Activated CD4-positive, alpha-beta T cell treated with anti-CD3 and anti-CD28 coated beads, Interleukin-2, Interleukin-4, amounts not matched to agents 100 ng/mL and 50 ng/mL, durations not matched to agents 16 hours and 8 hours (primary cell): ENCODE measurements around the gene TACR1.

Experiments
- DNase-seq: peaks from one replicate; pipeline ENCODE4 v3.0.0-alpha.2; 2020; ENCODE audit warnings: low spot score

The TACR1 gene

DNA sequence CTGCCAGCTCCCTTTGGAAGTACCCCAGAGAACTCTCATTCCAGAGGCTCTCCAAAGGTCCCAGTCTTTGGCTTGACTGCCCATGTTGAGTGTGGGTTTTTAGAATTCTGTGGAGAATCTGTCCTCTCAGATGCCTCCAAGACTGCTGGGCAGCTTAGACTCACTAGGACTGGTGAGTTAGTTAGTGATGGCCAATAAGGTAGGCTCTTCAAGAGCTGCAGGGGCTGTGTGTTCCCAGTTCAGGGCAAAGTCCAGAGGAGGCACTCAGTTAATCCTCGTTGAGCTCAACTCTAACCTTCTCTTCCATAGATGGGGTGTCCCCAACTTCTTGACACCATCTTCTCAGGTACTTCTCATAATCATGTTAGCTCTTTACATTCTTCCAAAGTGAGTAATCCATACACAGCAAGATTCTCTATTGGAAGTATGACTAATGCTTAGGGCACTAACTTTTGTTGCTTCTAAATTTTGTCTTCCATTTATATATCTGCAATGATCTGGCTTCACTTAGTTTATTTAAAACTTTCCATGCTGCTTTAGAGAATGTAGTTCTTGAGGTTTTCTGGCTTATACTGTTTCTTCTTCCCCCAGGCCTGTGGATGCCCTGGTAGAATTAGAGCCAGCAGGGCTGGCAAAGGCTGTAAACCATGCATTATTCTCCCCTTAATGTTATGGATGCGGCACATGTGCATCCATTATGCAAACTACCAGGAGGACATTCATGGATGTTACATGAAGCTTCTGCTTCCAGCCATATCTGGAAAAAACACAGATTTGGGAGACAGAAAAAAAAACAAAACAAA lies 151.9 kb downstream of the TACR1 start:
- no peak for DNase-seq

DNA sequence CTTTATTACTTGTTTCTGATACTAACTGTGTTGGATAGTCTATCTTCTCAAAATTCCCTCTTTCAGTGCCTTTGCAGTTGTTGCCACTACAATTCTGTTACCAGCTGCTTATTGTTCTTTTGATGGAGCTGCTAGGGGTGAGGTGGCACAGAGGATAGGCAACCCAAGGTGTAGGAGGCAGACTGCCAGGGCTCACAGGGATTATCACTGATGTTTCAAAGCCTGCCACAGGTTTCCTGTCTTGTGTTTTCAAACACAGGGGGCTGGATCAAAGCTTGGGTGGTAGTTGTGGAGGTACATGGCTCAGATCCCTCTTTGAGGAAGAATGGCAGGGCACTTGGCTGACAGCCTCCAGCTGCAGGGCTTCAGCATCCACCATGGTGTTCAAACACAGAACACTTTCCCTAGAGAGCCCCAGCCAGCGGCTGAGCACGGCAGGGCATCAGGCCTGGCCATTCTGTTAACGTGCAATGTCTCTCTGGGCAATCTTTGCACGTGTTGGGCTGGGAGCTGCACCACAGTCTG lies 153.7 kb downstream of the TACR1 start:
- no peak for DNase-seq

DNA sequence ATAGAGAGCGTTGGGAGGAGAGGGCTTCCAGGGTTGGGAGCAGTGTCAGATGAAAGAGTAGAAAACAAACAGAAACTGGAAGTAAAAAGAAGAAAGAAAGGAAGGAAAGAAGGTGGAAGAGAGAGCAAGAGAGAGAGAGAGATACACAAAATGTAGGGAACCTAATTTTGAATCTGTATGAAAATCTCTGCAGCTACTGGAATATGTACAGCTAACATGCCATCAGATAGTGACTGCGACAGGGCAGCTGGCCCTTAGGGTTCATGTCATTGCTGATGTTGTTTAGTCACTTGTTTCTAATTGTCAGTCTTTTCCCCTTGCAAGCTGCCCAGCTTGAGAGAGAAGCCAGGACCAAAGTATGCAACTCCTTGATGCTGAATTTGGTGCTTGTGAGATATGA lies 155.0 kb downstream of the TACR1 start:
- no peak for DNase-seq

GRCh38 chr2:75042823-75043222 lies 156.5 kb downstream of the TACR1 start:
- DNase-seq, result no peak

DNA sequence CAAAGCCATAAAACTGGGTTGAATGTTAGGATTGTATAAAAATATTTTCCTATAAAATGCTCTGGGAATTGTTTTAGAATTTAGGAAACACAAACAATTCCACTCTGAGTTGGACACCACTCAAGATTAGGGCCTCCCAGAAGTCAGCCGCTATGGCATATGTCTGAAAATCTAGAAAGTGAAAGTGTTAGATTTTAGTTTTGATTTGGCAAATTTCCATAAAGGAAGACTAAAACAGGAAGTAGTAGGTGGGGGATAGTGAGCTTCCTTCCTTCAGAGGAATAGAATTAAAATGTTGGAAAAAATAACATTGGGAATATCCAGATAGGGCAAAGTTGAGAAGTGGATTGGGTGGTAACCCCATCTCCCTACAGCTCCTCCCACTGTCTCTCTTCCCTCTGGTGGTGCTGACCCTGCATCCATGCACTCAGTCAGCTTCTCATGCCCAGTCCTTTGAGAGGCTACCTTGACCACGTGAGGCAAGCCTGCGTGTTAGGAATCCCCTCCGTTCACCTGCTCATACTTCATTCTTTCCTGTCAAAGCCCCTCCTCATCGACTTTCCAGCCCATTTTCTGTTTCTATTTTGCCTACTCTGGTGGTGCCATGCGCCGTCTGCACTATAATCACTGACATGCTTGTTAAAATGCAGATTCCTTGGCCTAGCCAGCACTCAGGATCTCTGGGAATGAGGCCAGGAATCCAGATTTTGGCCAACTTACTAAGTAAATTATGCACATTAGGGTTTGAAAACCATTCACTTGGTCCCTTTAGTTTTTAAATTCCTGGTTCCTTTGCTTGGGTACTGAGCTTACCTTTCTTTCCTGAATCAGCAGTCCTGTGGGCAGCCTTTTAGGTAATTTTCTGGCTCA lies 157.4 kb downstream of the TACR1 start:
- no peak for DNase-seq

GRCh38 chr2:75041226-75041625 lies 158.1 kb downstream of the TACR1 start:
- DNase-seq, result no peak

GRCh38 chr2:75035444-75036353 lies 163.6 kb downstream of the TACR1 start:
- no peak for DNase-seq

DNA sequence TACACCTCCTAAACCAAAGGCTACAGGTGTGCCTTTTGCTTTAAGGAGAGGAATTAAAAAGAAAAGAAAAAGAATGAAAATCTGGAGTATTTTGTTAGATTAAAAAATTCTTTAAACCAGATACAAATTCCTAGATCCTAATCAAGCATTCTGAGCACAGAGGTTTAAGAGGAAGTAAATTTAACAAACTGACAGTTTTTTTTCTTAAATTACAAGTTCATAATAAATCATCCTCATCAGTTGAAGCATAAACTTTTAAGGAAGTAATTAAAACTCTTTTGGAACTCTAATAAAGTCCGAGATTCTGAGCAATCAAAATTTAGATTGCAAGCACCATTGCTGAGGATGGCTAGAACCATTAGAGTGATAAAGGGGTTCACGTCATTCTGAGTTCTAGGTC lies 165.8 kb downstream of the TACR1 start:
- no peak for DNase-seq

DNA sequence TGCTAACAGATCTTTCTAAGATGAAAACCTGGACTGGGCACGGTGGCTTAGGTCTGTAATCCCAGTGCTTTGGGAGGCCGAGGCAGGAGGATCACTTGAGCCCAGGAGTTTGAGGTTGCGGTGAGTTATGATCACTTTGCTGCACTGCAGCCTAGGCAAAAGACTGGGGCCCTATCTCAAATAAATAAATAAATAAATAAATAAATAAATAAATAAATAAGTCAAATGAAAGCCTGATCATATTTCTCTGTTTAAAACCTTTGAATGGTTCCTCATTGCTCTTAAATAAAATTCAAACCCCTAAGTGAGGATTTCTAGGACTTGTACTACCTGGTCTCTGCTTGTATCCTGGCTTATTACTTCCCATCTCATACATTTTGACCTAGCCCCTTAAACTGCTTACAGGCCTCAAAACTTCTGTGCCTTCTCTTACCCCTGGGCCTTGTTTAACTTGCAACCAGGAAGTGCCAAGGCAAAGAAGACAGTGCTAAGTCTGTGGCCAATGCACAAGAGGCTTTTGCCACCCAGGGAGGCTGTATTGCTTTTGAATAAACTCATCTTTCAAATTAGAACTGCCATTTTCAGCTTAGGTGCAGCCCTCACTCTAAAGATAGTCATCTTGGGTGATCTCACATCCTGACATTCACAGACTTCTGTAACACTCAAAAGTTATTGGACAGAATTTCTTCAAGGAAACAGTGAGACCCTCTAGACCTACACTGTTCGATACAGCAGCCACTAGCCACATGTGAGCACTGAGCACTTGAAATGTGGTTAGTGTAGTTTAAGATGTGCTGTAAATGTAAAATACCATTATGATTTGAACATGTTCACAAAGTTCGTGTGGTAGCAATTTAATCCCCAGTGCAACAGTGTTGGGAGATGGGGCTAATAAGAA lies 167.2 kb downstream of the TACR1 start:
- no peak for DNase-seq

- DNase-seq, result no peak
These were observed 168.1 kb downstream of the TACR1 start for GRCh38 chr2:75031171-75031570.

- DNase-seq, result peak; percentile 3
These were observed 168.9 kb downstream of the TACR1 start for GRCh38 chr2:75030218-75031009.

GRCh38 chr2:75027886-75028285 lies 171.4 kb downstream of the TACR1 start:
- no peak for DNase-seq

DNA sequence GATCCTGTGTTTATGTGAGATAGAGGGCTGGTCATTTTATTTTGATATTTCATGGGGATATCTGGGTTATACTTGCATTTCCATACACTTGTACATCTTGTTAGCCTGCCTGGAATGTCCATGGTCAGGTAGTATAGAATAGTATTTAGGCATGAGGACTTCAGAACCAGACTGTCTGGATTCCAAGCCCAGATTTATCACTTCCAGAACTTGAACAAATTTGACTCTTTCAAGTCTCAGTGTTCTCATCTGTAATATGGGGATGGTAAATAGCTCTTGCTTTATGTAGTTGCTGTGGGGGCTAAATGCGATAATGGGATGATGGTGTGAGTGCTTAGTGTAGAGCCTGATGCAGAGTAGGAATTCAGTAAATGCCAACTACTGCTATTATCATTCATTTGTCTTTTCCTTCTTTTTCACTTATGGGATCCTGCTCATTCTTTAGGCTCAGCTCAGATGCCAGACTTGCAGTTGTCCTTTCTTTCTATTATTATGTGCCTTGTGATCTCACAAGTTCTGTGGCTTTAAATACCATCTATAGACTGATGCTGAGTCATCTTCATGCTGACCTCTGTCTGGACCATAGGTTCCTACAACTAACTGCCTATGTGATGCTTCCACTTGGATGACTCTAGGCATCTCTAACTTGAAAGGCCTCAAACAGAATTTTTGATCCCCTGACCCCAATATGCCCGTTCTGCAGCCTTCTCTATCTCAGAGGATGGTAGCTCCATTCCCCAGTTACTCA lies 173.5 kb downstream of the TACR1 start:
- no peak for DNase-seq

DNA sequence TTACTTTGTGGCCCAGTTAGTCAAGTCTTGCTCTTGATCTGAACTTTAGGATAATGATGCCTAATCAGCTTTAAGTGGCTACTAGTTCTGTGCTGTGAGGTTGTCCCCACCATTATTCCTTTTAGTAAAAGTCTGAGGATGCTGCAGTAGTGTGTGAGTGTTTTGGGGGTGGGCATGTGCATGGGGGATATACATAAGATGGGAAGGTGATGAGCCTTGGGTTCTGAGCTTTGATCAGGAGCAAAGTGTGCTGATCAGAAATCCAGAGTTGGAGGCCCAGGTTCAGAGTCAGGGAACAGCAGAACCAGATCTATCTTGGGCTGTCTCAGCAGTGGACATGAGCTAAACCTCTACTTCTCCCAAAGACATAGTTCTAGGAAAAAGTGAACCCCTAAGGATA lies 174.1 kb downstream of the TACR1 start:
- DNase-seq, result no peak

DNA sequence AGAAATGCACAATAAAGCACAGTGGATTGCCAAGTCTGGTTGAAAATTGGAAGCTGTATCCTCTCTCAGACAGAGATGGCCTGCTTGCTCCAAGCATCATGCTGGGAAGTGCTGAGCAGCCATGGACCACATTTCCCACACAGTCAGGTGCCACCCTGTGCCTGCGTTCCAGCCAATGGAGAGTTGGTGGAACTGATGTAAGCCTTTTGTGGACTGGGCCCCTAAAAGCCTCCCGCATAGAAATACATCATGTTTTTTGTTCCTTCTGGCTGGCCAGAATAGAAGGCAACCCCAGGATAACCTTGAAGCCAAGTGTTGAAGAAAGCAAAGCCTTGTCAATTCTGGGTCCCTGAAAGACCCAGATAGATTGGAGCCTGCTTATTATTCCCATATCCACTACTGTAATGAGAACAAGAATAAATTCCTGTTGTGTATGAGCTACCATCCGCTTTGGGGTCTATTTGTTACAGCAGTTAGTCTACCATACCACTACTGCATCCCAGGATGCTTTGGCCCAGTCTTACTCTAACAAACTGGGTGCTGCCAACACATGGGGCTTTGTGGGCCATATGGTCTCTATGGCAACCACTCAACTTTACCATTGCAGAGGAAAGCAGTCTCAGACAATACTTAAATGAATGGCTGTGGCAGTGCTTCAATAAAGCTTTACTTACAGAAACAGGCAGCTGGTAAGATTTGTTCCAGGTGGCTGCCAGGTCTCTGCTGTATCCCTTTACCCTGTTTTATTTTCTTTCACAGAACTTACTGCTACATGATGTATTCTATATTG lies 175.5 kb downstream of the TACR1 start:
- no peak for DNase-seq

DNA sequence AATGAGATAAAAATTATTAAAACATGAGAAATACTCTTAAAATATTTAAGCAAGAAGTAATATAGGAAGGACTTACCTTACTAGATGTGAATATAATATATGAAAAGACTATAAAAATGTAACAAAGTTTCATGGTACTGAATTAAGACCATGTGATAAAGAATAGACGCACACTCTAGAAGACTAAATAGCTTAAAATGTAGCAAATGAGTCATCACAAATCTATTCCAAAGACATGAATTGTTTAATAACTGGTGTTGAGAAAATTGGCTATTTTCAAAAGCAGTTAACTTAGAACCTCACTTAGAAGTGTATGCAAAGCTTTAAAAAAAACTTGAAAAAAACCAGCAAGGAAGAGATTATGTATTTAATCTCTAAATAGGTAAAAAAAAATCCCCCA lies 176.8 kb downstream of the TACR1 start:
- no peak for DNase-seq

DNA sequence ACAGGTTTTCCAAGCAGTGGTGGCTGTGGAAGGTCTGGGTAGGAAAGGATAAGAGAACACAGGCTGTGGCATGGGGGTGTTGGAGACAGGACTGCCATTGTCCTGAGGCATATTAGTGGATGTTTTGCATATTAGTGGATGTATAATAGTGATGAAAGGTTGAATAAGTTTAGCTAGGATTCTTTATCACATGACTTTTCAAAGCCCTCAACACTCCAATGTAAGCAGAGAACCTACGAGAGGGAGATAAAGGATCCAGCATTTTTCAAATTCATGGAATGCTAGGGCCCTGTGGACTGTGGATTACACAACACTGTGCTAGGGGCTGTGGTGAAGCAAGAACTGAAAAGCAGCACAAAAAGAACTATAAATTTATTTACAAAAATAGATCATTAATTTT lies 177.6 kb downstream of the TACR1 start:
- DNase-seq, result no peak

DNA sequence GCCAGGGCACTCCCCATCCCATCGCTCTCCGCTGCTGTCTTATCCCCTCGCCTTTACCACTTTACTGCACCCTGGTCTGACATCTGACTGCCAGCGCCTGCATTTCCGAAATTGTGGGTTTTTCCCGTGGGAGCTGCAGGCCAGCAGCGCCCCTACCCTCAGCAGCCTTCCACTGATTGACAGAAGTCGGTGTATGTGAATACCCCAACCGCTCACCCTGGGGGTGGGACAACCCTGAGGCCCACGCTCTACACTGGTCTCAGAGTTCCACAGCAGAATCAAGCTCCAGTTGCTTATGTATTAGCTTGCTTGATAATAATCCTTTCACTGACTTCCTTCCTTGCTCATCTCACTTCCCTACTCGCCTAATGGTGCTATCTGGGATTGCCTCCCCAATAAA lies 178.8 kb downstream of the TACR1 start:
- DNase-seq, result no peak

DNA sequence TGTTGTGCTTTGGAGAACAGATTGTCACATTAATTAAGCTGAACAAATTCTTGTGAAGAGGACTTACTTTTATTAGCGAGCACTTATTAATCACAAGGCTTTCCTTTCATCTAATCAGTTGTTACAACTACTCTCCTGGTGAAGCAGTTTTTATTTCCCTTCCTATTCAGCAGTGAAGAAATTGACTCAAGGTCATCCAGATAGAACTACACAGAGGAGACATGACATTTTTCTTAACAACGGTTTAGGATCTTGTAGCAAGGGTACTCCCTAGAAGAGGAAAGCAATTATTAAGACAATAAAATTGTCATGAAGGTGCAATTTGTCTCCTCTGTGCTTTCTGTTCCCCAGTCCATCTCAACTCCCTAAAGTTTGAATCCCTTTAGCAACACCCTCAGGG lies 179.5 kb downstream of the TACR1 start:
- no peak for DNase-seq
